HepG2 (cell line): ENCODE results near the gene LRRC43. TPM values are rescaled to one million over a fixed set of nuclear protein-coding genes. Genes with fewer than 3 reads are reported as not detected.

Source experiments
- CEBPG ChIP-seq: IDR thresholded peaks from 2 replicates; pipeline ENCODE4 v1.6.1; 2016
- CHD4 ChIP-seq: fragments of 200-600 bp; sonication (generic); IDR thresholded peaks from 2 replicates; pipeline ENCODE4 v1.7.0; 2017; ENCODE audit warnings: mild to moderate bottlenecking, low read length, borderline replicate concordance
- MTA3 ChIP-seq: sonication (generic); formaldehyde crosslinking; IDR thresholded peaks from 2 replicates; pipeline ENCODE4 v1.4.0; 2020; ENCODE audit warnings: missing genetic modification reagents
- NCOA2 ChIP-seq: sonication (generic); formaldehyde crosslinking; IDR thresholded peaks from 2 replicates; pipeline ENCODE4 v1.8.0; 2022; ENCODE audit warnings: inconsistent platforms
- SALL1 ChIP-seq: sonication (generic); formaldehyde crosslinking; IDR thresholded peaks from 2 replicates; pipeline ENCODE4 v1.8.0; 2022; ENCODE audit warnings: mild to moderate bottlenecking, missing genetic modification reagents
- SKI ChIP-seq: fragments of 450-650 bp; IDR thresholded peaks from one replicate; pipeline ENCODE4 v1.6.1; 2018; ENCODE audit warnings: mild to moderate bottlenecking; ENCODE audit not compliant: partially characterized antibody
- SMAD1 ChIP-seq: sonication (generic); formaldehyde crosslinking; IDR thresholded peaks from 2 replicates; pipeline ENCODE4 v1.4.0; 2020; ENCODE audit warnings: missing genetic modification reagents, low read depth, mild to moderate bottlenecking, borderline replicate concordance
- SNAI1 ChIP-seq: sonication (generic); formaldehyde crosslinking; IDR thresholded peaks from 2 replicates; pipeline ENCODE4 v1.5.0; 2020; ENCODE audit warnings: mild to moderate bottlenecking, missing genetic modification reagents, borderline replicate concordance
- SSRP1 ChIP-seq: IDR thresholded peaks from 2 replicates; pipeline ENCODE4 v1.6.1; 2016; ENCODE audit warnings: control low read depth
- TOE1 ChIP-seq: sonication (generic); formaldehyde crosslinking; IDR thresholded peaks from 2 replicates; pipeline ENCODE4 v1.4.0; 2020; ENCODE audit warnings: mild to moderate bottlenecking, missing genetic modification reagents
- ZBTB20 ChIP-seq: sonication (generic); formaldehyde crosslinking; IDR thresholded peaks from 2 replicates; pipeline ENCODE4 v1.8.1; 2023; ENCODE audit warnings: missing genetic modification reagents, low read depth, mild to moderate bottlenecking, borderline replicate concordance
- ZMYM3 ChIP-seq: sonication (generic); formaldehyde crosslinking; IDR thresholded peaks from 2 replicates; pipeline ENCODE4 v1.5.1; 2020; ENCODE audit warnings: mild to moderate bottlenecking, missing genetic modification reagents
- ZNF564 ChIP-seq: sonication (generic); formaldehyde crosslinking; IDR thresholded peaks from 2 replicates; pipeline ENCODE4 v1.8.1; 2023; ENCODE audit warnings: mild to moderate bottlenecking, missing genetic modification reagents
- ZNF709 ChIP-seq: sonication (generic); formaldehyde crosslinking; IDR thresholded peaks from 2 replicates; pipeline ENCODE4 v1.5.0; 2020; ENCODE audit warnings: mild to moderate bottlenecking, missing genetic modification reagents
- polyA plus RNA-seq, 8 experiments: library from polyadenylated mRNA; depleted of rRNA in 3 of 8; stranded (reverse) in 7 of 8; unstranded in 1 of 8; fragments of >200 nt; fragmentation: Illumina TruSeq in 4 of 8; extraction: Trizol in 4 of 8; gene quantifications; 2 replicates each; pipeline versions ENCODE4 v1.2.1 to v1.2.3, GENCODE V29; 2011 to 2016; ENCODE audit warnings: low read depth in 4 of 8, missing spikeins in 1 of 8, mixed read lengths in 1 of 8; ENCODE audit not compliant: insufficient read depth in 1 of 8
- total RNA-seq, 5 experiments: library from RNA; depleted of rRNA; stranded (reverse); fragments of >200 nt; fragmentation: Illumina TruSeq; extraction: Trizol; gene quantifications; 2 replicates each; pipeline ENCODE4 v1.2.3, GENCODE V29; 2016; ENCODE audit warnings: low read depth in 1 of 5
- TF ChIP-seq, protein P1 (sequence below): sonication (generic); formaldehyde crosslinking; IDR thresholded peaks from 2 replicates; pipeline ENCODE4 v1.5.1; 2020; ENCODE audit warnings: missing genetic modification reagents, mild to moderate bottlenecking, borderline replicate concordance
- TF ChIP-seq, protein P2 (sequence below): IDR thresholded peaks from 2 replicates; pipeline ENCODE4 v1.6.1; 2018; ENCODE audit warnings: missing genetic modification reagents
- TF ChIP-seq, protein P3 (sequence below): sonication (generic); formaldehyde crosslinking; IDR thresholded peaks from 2 replicates; pipeline ENCODE4 v1.8.0; 2022; ENCODE audit warnings: missing genetic modification reagents, mild to moderate bottlenecking, inconsistent platforms, borderline replicate concordance
- TF ChIP-seq, protein P4 (sequence below): sonication (generic); formaldehyde crosslinking; IDR thresholded peaks from 2 replicates; pipeline ENCODE4 v1.8.1; 2022; ENCODE audit warnings: low read depth, mild to moderate bottlenecking, missing genetic modification reagents
- TF ChIP-seq, protein P5 (sequence below): fragments of 450-650 bp; IDR thresholded peaks from 2 replicates; pipeline ENCODE4 v1.6.1; 2017; ENCODE audit warnings: mild to moderate bottlenecking

Gene LRRC43
- total and polyA plus RNA-seq, 2 of the 13 experiments (the other 11 are each of a cell fraction or from before 2014, with no cell fraction given), result not detected

GRCh38 chr12:122226366-122227125 lies 43.6 kb downstream of the LRRC43 start (continued):
- TF ChIP-seq ZBTB20 (CRISPR knock-in tag) (no peak; the same call in none of the 2 replicates), CHD4 (no peak), SMAD1 (CRISPR knock-in tag) (no peak), MTA3 (CRISPR knock-in tag) (no peak), TOE1 (CRISPR knock-in tag) (peak; percentile 46; the same call in 1 of the 2 replicates), SALL1 (peak; percentile 91), SKI (no peak), ZMYM3 (CRISPR knock-in tag) (no peak), SSRP1 (no peak), ZNF564 (CRISPR knock-in tag) (peak; percentile 60; the same call in 1 of the 2 replicates), NCOA2 (CRISPR knock-in tag) (peak; percentile 17; the same call in 1 of the 2 replicates), SNAI1 (CRISPR knock-in tag) (no peak), CEBPG (CRISPR knock-in tag) (no peak), ZNF709 (CRISPR knock-in tag) (peak; percentile 44; the same call in 1 of the 2 replicates)
- TF ChIP-seq, protein P1, sequence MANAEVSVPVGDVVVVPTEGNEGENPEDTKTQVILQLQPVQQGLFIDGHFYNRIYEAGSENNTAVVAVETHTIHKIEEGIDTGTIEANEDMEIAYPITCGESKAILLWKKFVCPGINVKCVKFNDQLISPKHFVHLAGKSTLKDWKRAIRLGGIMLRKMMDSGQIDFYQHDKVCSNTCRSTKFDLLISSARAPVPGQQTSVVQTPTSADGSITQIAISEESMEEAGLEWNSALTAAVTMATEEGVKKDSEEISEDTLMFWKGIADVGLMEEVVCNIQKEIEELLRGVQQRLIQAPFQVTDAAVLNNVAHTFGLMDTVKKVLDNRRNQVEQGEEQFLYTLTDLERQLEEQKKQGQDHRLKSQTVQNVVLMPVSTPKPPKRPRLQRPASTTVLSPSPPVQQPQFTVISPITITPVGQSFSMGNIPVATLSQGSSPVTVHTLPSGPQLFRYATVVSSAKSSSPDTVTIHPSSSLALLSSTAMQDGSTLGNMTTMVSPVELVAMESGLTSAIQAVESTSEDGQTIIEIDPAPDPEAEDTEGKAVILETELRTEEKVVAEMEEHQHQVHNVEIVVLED (CRISPR knock-in tag), result no peak
- TF ChIP-seq, protein P2, sequence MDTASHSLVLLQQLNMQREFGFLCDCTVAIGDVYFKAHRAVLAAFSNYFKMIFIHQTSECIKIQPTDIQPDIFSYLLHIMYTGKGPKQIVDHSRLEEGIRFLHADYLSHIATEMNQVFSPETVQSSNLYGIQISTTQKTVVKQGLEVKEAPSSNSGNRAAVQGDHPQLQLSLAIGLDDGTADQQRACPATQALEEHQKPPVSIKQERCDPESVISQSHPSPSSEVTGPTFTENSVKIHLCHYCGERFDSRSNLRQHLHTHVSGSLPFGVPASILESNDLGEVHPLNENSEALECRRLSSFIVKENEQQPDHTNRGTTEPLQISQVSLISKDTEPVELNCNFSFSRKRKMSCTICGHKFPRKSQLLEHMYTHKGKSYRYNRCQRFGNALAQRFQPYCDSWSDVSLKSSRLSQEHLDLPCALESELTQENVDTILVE (CRISPR knock-in tag), result no peak
- TF ChIP-seq, protein P3, sequence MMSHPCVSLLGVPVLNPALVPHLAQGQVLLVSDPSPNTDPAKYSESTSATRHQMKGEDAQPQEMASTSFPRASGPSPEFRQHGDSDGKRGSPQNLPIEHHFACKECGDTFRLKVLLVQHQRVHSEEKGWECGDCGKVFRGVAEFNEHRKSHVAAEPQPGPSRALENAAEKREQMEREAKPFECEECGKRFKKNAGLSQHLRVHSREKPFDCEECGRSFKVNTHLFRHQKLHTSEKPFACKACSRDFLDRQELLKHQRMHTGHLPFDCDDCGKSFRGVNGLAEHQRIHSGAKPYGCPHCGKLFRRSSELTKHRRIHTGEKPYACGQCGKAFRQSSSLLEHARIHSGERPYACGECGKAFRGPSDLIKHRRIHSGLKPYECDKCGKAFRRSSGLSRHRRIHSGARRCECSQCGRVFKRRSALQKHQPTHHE (CRISPR knock-in tag), result peak; percentile 13; the same call in 1 of the 2 replicates
- TF ChIP-seq, protein P4, sequence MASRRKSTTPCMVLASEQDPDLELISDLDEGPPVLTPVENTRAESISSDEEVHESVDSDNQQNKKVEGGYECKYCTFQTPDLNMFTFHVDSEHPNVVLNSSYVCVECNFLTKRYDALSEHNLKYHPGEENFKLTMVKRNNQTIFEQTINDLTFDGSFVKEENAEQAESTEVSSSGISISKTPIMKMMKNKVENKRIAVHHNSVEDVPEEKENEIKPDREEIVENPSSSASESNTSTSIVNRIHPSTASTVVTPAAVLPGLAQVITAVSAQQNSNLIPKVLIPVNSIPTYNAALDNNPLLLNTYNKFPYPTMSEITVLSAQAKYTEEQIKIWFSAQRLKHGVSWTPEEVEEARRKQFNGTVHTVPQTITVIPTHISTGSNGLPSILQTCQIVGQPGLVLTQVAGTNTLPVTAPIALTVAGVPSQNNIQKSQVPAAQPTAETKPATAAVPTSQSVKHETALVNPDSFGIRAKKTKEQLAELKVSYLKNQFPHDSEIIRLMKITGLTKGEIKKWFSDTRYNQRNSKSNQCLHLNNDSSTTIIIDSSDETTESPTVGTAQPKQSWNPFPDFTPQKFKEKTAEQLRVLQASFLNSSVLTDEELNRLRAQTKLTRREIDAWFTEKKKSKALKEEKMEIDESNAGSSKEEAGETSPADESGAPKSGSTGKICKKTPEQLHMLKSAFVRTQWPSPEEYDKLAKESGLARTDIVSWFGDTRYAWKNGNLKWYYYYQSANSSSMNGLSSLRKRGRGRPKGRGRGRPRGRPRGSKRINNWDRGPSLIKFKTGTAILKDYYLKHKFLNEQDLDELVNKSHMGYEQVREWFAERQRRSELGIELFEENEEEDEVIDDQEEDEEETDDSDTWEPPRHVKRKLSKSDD (CRISPR knock-in tag), result no peak
- TF ChIP-seq, protein P5, sequence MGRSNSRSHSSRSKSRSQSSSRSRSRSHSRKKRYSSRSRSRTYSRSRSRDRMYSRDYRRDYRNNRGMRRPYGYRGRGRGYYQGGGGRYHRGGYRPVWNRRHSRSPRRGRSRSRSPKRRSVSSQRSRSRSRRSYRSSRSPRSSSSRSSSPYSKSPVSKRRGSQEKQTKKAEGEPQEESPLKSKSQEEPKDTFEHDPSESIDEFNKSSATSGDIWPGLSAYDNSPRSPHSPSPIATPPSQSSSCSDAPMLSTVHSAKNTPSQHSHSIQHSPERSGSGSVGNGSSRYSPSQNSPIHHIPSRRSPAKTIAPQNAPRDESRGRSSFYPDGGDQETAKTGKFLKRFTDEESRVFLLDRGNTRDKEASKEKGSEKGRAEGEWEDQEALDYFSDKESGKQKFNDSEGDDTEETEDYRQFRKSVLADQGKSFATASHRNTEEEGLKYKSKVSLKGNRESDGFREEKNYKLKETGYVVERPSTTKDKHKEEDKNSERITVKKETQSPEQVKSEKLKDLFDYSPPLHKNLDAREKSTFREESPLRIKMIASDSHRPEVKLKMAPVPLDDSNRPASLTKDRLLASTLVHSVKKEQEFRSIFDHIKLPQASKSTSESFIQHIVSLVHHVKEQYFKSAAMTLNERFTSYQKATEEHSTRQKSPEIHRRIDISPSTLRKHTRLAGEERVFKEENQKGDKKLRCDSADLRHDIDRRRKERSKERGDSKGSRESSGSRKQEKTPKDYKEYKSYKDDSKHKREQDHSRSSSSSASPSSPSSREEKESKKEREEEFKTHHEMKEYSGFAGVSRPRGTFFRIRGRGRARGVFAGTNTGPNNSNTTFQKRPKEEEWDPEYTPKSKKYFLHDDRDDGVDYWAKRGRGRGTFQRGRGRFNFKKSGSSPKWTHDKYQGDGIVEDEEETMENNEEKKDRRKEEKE, result no peak
